WTC11 (cell line): ENCODE data around the gene SUSD1. TPM values are rescaled to one million over a fixed set of nuclear protein-coding genes. Genes with fewer than 3 reads are reported as not detected.

Source experiments
- ATAC-seq: fragments of 200-7000 bp; cut with Tn5 transposase; 2 replicates; pipeline ENCODE4 v1.10.0; 2021; ENCODE audit warnings: mild to moderate bottlenecking, moderate library complexity
- CTCF ChIA-PET: fragments of 300-600 bp; sonication (Branson Sonifier 250); formaldehyde crosslinking; loops from one replicate; lab custom pipeline; 2021; ENCODE audit warnings: antibody characterized with exemption; lab: Charles Lee
- POLR2A ChIA-PET: fragments of 350-600 bp; sonication (Branson Sonifier 250); formaldehyde crosslinking; loops from one replicate; lab custom pipeline; 2021; ENCODE audit warnings: antibody characterized with exemption; lab: Charles Lee
- DNase-seq: peaks from one replicate; pipeline ENCODE4 v3.0.0; 2021; ENCODE audit warnings: low spot score
- H3K27ac Mint-ChIP-seq: 2 replicates; pipeline ENCODE4 v1.8.0; 2021; ENCODE audit warnings: mixed read lengths
- H3K27me3 Mint-ChIP-seq: 2 replicates; pipeline ENCODE4 v1.8.0; 2021; ENCODE audit warnings: low read depth, mild to moderate bottlenecking, moderate library complexity, mixed read lengths
- H3K36me3 Mint-ChIP-seq: 2 replicates; pipeline ENCODE4 v1.8.0; 2021; ENCODE audit warnings: mixed read lengths
- H3K4me1 Mint-ChIP-seq: 2 replicates; pipeline ENCODE4 v1.8.0; 2022; ENCODE audit warnings: mixed read lengths
- H3K4me3 Mint-ChIP-seq: 2 replicates; pipeline ENCODE4 v1.8.0; 2021; ENCODE audit warnings: mild to moderate bottlenecking, moderate library complexity, mixed read lengths
- H3K9me3 Mint-ChIP-seq: 2 replicates; pipeline ENCODE4 v1.8.0; 2021; ENCODE audit warnings: mixed read lengths
- AFF4 ChIP-seq: sonication (generic); formaldehyde crosslinking; IDR thresholded peaks from 2 replicates; pipeline ENCODE4 v1.8.1; 2023; ENCODE audit warnings: mild to moderate bottlenecking, missing genetic modification reagents, borderline replicate concordance
- ATF3 ChIP-seq: sonication (generic); formaldehyde crosslinking; conservative IDR thresholded peaks from 2 replicates; pipeline ENCODE4 v1.8.1; 2022; ENCODE audit warnings: mild to moderate bottlenecking, missing genetic modification reagents
- CREM ChIP-seq: sonication (generic); formaldehyde crosslinking; IDR thresholded peaks from 2 replicates; pipeline ENCODE4 v1.8.1; 2022; ENCODE audit warnings: mild to moderate bottlenecking, missing genetic modification reagents, moderate library complexity
- ETV6 ChIP-seq: sonication (generic); formaldehyde crosslinking; IDR thresholded peaks from 2 replicates; pipeline ENCODE4 v1.8.1; 2022; ENCODE audit warnings: mild to moderate bottlenecking, missing genetic modification reagents
- FOXJ3 ChIP-seq: sonication (generic); formaldehyde crosslinking; IDR thresholded peaks from 2 replicates; pipeline ENCODE4 v1.9.0; 2021; ENCODE audit warnings: missing genetic modification reagents, mild to moderate bottlenecking, borderline replicate concordance
- GRHL2 ChIP-seq: fragments of 250-450 bp; sonication (Bioruptor Pico); IDR thresholded peaks from 2 replicates; pipeline ENCODE4 v1.8.0; 2022; ENCODE audit warnings: mild to moderate bottlenecking, moderate library complexity; ENCODE audit not compliant: insufficient replicate concordance, severe bottlenecking
- PRRX2 ChIP-seq: fragments of 250-450 bp; sonication (Bioruptor Pico); IDR thresholded peaks from 2 replicates; pipeline ENCODE4 v1.8.0; 2021; ENCODE audit warnings: mild to moderate bottlenecking
- RORB ChIP-seq: fragments of 250-450 bp; sonication (Bioruptor Pico); IDR thresholded peaks from 2 replicates; pipeline ENCODE4 v1.9.0; 2021; ENCODE audit warnings: mild to moderate bottlenecking
- STAT6 ChIP-seq: sonication (generic); formaldehyde crosslinking; conservative IDR thresholded peaks from 2 replicates; pipeline ENCODE4 v1.8.1; 2023; ENCODE audit warnings: mild to moderate bottlenecking, low read depth, missing genetic modification reagents, moderate library complexity
- TEAD1 ChIP-seq: sonication (generic); formaldehyde crosslinking; IDR thresholded peaks from 2 replicates; pipeline ENCODE4 v1.8.0; 2022; ENCODE audit warnings: mild to moderate bottlenecking, missing genetic modification reagents
- ZNF121 ChIP-seq: sonication (generic); formaldehyde crosslinking; IDR thresholded peaks from 2 replicates; pipeline ENCODE4 v1.8.0; 2023; ENCODE audit warnings: missing genetic modification reagents
- ZNF138 ChIP-seq: sonication (generic); formaldehyde crosslinking; conservative IDR thresholded peaks from 2 replicates; pipeline ENCODE4 v1.8.1; 2022; ENCODE audit warnings: mild to moderate bottlenecking, moderate library complexity, missing genetic modification reagents
- ZNF219 ChIP-seq: sonication (generic); formaldehyde crosslinking; IDR thresholded peaks from 2 replicates; pipeline ENCODE4 v1.8.0; 2023; ENCODE audit warnings: missing genetic modification reagents, mild to moderate bottlenecking, borderline replicate concordance
- total RNA-seq: library from RNA; stranded (reverse); gene quantifications from 3 replicates; pipeline ENCODE4 v1.2.3, GENCODE V29; 2021
- TF ChIP-seq, protein P1 (sequence below): fragments of 250-450 bp; sonication (Bioruptor Pico); IDR thresholded peaks from 2 replicates; pipeline ENCODE4 v2.1.2; 2022; ENCODE audit warnings: mild to moderate bottlenecking, moderate library complexity
- TF ChIP-seq, protein P2 (sequence below): sonication (generic); formaldehyde crosslinking; IDR thresholded peaks from 2 replicates; pipeline ENCODE4 v1.8.0; 2023; ENCODE audit warnings: missing genetic modification reagents
- TF ChIP-seq, protein P3 (sequence below): fragments of 250-450 bp; sonication (Bioruptor Pico); IDR thresholded peaks from 2 replicates; pipeline ENCODE4 v1.8.0; 2021; ENCODE audit warnings: mild to moderate bottlenecking
- TF ChIP-seq, protein P4 (sequence below): sonication (generic); formaldehyde crosslinking; IDR thresholded peaks from 2 replicates; pipeline ENCODE4 v1.8.0; 2023; ENCODE audit warnings: missing genetic modification reagents, mild to moderate bottlenecking, borderline replicate concordance

SUSD1 gene
- total RNA-seq, 1 experiment from 2014 or later, result 5.1 TPM

DNA sequence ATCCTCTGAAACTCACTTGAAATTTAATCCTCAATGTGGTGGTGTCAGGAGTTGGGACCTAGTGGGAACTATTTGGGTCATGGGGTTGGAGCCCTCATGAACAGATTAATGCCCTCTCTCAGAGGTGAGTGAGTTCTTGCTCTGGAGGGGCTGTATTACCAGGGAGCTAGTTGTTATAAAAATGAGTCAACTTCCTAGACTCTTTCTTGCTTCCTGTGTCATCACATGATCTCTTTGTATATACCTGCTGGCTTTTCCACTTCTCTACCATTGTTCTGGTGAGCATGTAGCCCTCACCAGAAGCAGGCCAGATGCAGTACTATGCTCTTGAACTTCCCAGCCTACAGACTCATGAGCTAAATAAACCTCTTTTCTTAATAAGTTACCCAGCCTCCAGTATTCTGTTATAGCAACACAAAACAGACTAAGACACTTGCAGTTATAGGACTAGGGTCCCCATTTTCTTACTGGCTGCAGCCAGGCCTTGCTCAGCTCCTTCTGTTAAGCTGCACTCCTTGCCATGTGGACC is 127.5 kb downstream of the SUSD1 start:
- no peak overlapping the region for H3K27ac Mint-ChIP-seq
- DNase-seq (no peak), ATAC-seq (no peak)
- no peak overlapping the region for H3K4me3 Mint-ChIP-seq
- peaks cover 9% of the 10 kb centered on the region for H3K4me1 Mint-ChIP-seq
- CTCF ChIA-PET, result interaction anchor here (0.5 kb wide), 1 partner anchor 286 kb away, joined by 3 read pairs; no protein-coding TSS in a partner anchor
- POLR2A ChIA-PET, result interaction anchor here (0.6 kb wide), 1 partner anchor 50 kb away, joined by 5 read pairs; no protein-coding TSS in a partner anchor
- no peaks in the 10 kb centered on the region for H3K27me3 Mint-ChIP-seq
- peaks cover 3% of the 10 kb centered on the region; the same call in 1 of the 2 replicates for H3K36me3 Mint-ChIP-seq
- peaks cover 7% of the 10 kb centered on the region for H3K9me3 Mint-ChIP-seq
- TF ChIP-seq TEAD1 (CRISPR knock-in tag) (no peak), ETV6 (CRISPR knock-in tag) (no peak), ZNF219 (CRISPR knock-in tag) (no peak), RORB (CRISPR knock-in tag) (no peak), STAT6 (CRISPR knock-in tag) (no peak), ZNF121 (no peak), CREM (CRISPR knock-in tag) (no peak), ATF3 (CRISPR knock-in tag) (no peak), AFF4 (CRISPR knock-in tag) (no peak)
- TF ChIP-seq, protein P1, sequence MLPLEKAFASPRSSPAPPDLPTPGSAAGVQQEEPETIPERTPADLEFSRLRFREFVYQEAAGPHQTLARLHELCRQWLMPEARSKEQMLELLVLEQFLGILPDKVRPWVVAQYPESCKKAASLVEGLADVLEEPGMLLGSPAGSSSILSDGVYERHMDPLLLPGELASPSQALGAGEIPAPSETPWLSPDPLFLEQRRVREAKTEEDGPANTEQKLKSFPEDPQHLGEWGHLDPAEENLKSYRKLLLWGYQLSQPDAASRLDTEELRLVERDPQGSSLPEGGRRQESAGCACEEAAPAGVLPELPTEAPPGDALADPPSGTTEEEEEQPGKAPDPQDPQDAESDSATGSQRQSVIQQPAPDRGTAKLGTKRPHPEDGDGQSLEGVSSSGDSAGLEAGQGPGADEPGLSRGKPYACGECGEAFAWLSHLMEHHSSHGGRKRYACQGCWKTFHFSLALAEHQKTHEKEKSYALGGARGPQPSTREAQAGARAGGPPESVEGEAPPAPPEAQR (CRISPR knock-in tag), result no peak
- TF ChIP-seq, protein P2, sequence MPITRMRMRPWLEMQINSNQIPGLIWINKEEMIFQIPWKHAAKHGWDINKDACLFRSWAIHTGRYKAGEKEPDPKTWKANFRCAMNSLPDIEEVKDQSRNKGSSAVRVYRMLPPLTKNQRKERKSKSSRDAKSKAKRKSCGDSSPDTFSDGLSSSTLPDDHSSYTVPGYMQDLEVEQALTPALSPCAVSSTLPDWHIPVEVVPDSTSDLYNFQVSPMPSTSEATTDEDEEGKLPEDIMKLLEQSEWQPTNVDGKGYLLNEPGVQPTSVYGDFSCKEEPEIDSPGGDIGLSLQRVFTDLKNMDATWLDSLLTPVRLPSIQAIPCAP, result no peak

- ChIA-PET POLR2A (no interaction called here), CTCF (no interaction called here)
- no peak for ATAC-seq
- H3K4me1 Mint-ChIP-seq, result peaks cover 23% of the 10 kb centered on the region
- H3K4me3 Mint-ChIP-seq, result no peak overlapping the region
- H3K36me3 Mint-ChIP-seq, result peaks cover 3% of the 10 kb centered on the region; the same call in 1 of the 2 replicates
- no peaks in the 10 kb centered on the region for H3K27me3 Mint-ChIP-seq
- no peak overlapping the region for H3K27ac Mint-ChIP-seq
- peaks cover 7% of the 10 kb centered on the region for H3K9me3 Mint-ChIP-seq
- no peak for DNase-seq
- TF ChIP-seq, protein P3, sequence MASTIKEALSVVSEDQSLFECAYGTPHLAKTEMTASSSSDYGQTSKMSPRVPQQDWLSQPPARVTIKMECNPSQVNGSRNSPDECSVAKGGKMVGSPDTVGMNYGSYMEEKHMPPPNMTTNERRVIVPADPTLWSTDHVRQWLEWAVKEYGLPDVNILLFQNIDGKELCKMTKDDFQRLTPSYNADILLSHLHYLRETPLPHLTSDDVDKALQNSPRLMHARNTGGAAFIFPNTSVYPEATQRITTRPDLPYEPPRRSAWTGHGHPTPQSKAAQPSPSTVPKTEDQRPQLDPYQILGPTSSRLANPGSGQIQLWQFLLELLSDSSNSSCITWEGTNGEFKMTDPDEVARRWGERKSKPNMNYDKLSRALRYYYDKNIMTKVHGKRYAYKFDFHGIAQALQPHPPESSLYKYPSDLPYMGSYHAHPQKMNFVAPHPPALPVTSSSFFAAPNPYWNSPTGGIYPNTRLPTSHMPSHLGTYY (CRISPR knock-in tag), result no peak
- TF ChIP-seq FOXJ3 (no peak), ZNF138 (CRISPR knock-in tag) (no peak), GRHL2 (no peak), PRRX2 (CRISPR knock-in tag) (no peak), ZNF219 (CRISPR knock-in tag) (no peak)
- TF ChIP-seq, protein P4, sequence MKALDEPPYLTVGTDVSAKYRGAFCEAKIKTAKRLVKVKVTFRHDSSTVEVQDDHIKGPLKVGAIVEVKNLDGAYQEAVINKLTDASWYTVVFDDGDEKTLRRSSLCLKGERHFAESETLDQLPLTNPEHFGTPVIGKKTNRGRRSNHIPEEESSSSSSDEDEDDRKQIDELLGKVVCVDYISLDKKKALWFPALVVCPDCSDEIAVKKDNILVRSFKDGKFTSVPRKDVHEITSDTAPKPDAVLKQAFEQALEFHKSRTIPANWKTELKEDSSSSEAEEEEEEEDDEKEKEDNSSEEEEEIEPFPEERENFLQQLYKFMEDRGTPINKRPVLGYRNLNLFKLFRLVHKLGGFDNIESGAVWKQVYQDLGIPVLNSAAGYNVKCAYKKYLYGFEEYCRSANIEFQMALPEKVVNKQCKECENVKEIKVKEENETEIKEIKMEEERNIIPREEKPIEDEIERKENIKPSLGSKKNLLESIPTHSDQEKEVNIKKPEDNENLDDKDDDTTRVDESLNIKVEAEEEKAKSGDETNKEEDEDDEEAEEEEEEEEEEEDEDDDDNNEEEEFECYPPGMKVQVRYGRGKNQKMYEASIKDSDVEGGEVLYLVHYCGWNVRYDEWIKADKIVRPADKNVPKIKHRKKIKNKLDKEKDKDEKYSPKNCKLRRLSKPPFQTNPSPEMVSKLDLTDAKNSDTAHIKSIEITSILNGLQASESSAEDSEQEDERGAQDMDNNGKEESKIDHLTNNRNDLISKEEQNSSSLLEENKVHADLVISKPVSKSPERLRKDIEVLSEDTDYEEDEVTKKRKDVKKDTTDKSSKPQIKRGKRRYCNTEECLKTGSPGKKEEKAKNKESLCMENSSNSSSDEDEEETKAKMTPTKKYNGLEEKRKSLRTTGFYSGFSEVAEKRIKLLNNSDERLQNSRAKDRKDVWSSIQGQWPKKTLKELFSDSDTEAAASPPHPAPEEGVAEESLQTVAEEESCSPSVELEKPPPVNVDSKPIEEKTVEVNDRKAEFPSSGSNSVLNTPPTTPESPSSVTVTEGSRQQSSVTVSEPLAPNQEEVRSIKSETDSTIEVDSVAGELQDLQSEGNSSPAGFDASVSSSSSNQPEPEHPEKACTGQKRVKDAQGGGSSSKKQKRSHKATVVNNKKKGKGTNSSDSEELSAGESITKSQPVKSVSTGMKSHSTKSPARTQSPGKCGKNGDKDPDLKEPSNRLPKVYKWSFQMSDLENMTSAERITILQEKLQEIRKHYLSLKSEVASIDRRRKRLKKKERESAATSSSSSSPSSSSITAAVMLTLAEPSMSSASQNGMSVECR (CRISPR knock-in tag), result no peak
Observed at GRCh38 chr9:112046181-112046580, 128.9 kb downstream of the SUSD1 start.
